IMR-90 (cell line): ENCODE results near the gene DOCK6. TPM values are rescaled to one million over a fixed set of nuclear protein-coding genes. Genes with fewer than 3 reads are reported as not detected.

Source experiments
- MAFK ChIP-seq: IDR thresholded peaks from 2 replicates; pipeline ENCODE4 v1.6.1; 2012; ENCODE audit warnings: low read depth, low read length, improper control_type of control experiment
- NFE2L2 ChIP-seq: fragments of 150-350 bp; IDR thresholded peaks from 2 replicates; pipeline ENCODE4 v1.6.1; 2016; ENCODE audit warnings: low read depth, mild to moderate bottlenecking, low read length
- RCOR1 ChIP-seq: IDR thresholded peaks from 2 replicates; pipeline ENCODE4 v1.6.1; 2012; ENCODE audit warnings: mild to moderate bottlenecking, low read length, improper control_type of control experiment; ENCODE audit not compliant: insufficient replicate concordance
- polyA plus RNA-seq, 3 experiments: library from polyadenylated mRNA; depleted of rRNA; stranded (reverse); fragments of >200 nt; gene quantifications; 2 replicates each; pipeline ENCODE4 v1.2.3, GENCODE V29; 2012; ENCODE audit warnings: low replicate concordance in 1 of 3
- total RNA-seq: library from RNA; depleted of rRNA; stranded (reverse); fragments of >200 nt; gene quantifications from 2 replicates; pipeline ENCODE4 v1.2.3, GENCODE V29; 2012

Gene DOCK6
- total and polyA plus RNA-seq, 2 of the 4 experiments (the other 2 are of a cell fraction): 5.0 to 18.4 TPM

DNA sequence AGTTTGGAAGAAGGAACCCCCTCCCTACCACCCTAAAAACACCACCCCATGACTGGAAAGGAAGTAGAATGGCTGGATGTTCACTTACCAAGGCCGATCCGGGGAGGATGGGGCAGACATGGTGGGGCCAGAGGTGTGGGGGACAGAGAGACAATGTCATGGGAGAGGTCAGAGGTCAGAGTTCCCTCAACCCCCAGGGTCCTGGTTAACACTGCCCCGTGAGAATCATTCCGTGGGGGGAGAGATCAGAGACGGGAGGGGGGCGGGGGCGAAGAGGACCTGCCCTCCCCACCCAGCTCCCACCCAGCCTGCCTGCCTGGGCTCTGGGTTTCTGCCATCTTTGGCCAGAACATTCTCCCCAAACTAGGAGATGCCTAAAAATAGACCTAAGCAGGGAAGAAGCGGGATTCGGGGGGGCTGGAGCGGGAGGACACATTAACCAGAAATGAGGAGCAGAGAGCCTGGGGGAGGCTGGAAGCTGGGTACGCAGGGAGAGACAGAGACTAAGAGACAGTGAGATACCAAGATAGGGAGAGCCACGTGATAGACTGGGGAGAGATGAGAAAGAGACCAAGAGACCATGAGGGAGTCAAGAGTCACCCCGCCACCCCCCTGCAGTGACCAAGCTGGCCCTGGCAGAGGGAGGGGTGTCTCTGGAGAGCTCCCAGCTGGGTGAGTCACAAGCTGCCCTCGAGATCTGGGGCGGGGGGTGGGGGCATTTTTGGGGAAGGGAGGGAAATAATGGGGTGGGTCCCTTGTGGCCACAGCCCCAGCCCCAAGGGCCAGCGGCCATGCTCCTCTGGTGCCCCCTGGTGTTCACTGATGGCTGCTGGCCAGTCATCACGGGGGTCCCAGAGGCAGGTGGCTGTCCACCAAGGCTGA is 58.9 kb downstream of the DOCK6 start (continued):
- TF ChIP-seq NFE2L2 (no peak), RCOR1 (no peak), MAFK (no peak)
